ENCODE data around the gene GFOD1.

Gene GFOD1

DNA sequence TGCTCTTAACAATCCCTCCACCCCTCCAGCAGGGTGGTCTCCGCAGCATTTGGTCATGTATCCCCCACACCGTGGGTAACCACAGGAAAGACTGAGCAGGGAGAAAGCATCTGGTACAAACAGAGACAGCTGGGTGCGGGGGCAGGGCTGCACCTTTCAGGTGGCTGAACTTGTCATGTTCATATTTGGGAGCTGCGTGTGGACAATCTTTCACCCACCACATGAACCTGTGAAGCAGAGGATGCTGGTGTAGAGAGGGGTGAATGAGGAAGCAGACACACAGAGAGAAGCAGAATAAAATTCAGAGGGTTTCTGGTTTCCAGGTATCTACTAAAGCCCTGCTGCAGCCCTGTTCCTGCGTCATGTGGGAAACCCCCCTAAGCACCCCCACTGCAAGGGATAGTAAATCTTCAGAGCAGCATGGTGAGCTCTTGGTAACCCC lies 8.9 kb downstream of the GFOD1 start:
- Histone ChIP-seq H3K27ac (ENCODE audit: low read depth, low read length) (no peak overlapping the region), H3K4me1 (ENCODE audit: control insufficient read depth, insufficient read depth, low read length) (no peaks in the 10 kb centered on the region), H3K4me3 (ENCODE audit: low read length) (no peak overlapping the region), H3K27me3 (ENCODE audit: control insufficient read depth, insufficient read depth, low read length) (no peaks in the 10 kb centered on the region), H3K36me3 (ENCODE audit: control insufficient read depth, insufficient read depth, low read length) (peaks cover 2% of the 10 kb centered on the region), H3K9ac (ENCODE audit: low read length) (no peak overlapping the region)

DNA sequence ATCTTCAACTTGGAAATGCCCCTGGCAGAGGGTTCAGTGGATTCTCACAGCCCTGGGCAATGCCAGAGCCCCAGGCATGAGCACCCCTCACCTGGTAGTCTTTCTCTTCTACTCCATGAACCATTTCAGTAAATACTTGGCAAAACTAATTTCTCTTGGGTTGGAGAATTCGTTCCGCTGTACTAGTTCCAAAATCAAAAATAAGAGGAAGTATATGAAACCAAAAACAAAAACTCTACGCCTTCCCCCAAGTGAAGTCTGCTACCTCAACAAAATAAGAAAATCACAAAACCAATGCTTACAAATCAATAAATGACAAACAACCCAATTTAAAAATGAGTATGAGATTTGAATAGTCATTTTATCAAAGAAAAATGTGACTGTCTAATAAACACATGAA lies 12.6 kb downstream of the GFOD1 start:
- Histone ChIP-seq H3K36me3 (ENCODE audit: control insufficient read depth, insufficient read depth, low read length) (peaks cover 2% of the 10 kb centered on the region), H3K27ac (ENCODE audit: low read depth, low read length) (no peak overlapping the region), H3K4me1 (ENCODE audit: control insufficient read depth, insufficient read depth, low read length) (no peaks in the 10 kb centered on the region), H3K9ac (ENCODE audit: low read length) (no peak overlapping the region), H3K27me3 (ENCODE audit: control insufficient read depth, insufficient read depth, low read length) (no peaks in the 10 kb centered on the region), H3K4me3 (ENCODE audit: low read length) (no peak overlapping the region)

DNA sequence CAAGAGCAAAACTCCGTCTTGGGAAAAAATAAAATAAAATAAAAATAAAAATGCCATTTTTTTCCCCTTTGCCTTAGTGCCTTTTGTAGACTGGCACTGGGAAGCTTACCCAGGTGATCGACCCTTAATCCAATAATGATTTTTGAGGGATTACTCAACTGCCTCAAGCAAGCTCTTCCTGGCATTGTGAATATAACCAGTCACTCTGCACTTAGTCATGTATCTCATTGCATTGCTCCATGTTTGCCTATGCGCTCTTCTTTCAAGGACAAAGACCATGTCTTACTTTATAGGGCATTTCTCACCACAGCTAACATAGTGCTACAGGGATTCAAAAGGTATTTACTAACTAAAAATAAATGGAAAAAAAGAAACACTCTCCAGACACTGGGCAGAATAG lies 13.0 kb downstream of the GFOD1 start:
- Histone ChIP-seq H3K27ac (ENCODE audit: low read depth, low read length) (no peak overlapping the region), H3K4me3 (ENCODE audit: low read length) (no peak overlapping the region), H3K27me3 (ENCODE audit: control insufficient read depth, insufficient read depth, low read length) (no peaks in the 10 kb centered on the region), H3K9ac (ENCODE audit: low read length) (no peak overlapping the region), H3K36me3 (ENCODE audit: control insufficient read depth, insufficient read depth, low read length) (peaks cover 2% of the 10 kb centered on the region), H3K4me1 (ENCODE audit: control insufficient read depth, insufficient read depth, low read length) (no peaks in the 10 kb centered on the region)

DNA sequence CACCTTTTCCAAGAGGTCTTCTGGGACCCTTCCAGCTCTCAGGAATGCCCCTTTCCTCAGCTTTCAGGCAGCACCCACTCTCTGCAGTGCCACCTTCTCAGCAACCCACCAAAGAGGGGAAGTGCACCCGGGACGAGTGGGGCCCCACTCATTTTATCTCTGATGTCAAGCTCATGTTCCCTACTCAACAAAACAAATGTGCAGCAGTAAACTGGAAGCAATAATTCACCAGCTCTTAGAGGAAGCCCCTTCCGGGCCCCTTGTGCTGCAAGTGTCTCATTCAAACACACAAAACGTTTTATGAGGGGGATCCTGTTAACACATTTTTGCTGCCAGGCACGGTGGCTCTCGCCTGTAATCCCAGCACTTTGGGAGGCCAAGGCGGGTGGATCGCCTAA lies 13.6 kb downstream of the GFOD1 start:
- peaks cover 2% of the 10 kb centered on the region for H3K36me3 ChIP-seq (ENCODE audit: control insufficient read depth, insufficient read depth, low read length)
- H3K27me3 ChIP-seq (ENCODE audit: control insufficient read depth, insufficient read depth, low read length), result no peaks in the 10 kb centered on the region
- no peak overlapping the region for H3K27ac ChIP-seq (ENCODE audit: low read depth, low read length)
- H3K9ac ChIP-seq (ENCODE audit: low read length), result no peak overlapping the region
- no peak overlapping the region for H3K4me3 ChIP-seq (ENCODE audit: low read length)
- H3K4me1 ChIP-seq (ENCODE audit: control insufficient read depth, insufficient read depth, low read length), result no peaks in the 10 kb centered on the region

DNA sequence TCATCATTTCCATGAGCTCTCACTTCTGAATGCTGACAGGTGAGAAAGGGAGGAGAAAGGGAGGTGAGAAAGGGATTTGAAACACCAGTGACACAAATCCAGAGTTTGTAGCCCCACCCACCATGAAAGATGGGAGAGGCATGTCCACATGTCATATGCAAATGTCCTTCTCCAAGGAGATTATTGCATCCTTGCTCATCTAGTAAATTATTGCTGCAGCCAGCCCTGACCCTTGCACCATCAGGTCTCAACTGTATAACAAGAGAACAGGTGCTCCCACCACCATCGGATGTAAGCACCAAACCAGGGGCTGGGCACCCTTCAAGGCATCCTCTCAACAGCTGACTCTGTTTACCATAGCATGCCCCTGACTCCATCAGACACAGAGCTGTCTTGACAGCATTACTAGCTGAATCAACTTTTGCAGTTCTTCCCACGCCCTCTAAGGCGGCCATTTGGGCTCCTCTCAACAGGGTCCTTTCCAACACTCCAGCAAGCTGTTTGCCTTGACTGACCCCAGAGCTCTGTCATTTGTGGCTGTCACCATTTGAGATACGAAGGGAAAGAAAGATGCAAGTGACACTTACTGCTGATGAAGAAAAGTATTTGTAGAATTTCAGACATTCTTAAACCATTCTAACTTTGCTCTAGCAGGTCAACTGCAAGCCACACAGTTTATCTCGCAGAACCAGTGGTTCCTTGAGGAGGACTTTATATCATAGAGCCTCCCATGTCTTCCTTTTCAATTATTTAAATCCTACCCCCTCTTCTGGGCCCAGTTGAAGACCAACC lies 14.2 kb downstream of the GFOD1 start:
- no peak overlapping the region for H3K27ac ChIP-seq (ENCODE audit: low read depth, low read length)
- H3K9ac ChIP-seq (ENCODE audit: low read length), result no peak overlapping the region
- no peaks in the 10 kb centered on the region for H3K27me3 ChIP-seq (ENCODE audit: control insufficient read depth, insufficient read depth, low read length)
- no peaks in the 10 kb centered on the region for H3K36me3 ChIP-seq (ENCODE audit: control insufficient read depth, insufficient read depth, low read length)
- H3K4me1 ChIP-seq (ENCODE audit: control insufficient read depth, insufficient read depth, low read length), result no peaks in the 10 kb centered on the region
- H3K4me3 ChIP-seq (ENCODE audit: low read length), result no peak overlapping the region

DNA sequence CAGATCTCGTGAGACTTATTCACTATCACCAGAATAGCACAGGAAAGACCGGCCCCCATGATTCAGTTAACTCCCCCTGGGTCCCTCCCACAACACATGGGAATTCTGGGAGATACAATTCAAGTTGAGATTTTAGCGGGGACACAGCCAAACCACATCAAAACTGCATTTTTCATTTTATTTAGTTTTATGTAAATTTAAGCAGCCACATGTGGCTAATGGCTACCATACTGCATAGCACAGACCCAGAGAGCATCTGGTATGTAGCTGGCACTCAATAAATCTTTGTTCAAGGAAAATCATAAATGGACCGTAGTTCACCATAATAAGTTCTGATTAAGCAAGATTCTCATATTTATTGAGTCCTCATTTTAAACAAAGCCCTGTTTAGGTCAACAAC lies 15.3 kb downstream of the GFOD1 start:
- no peak overlapping the region for H3K9ac ChIP-seq (ENCODE audit: low read length)
- no peaks in the 10 kb centered on the region for H3K4me1 ChIP-seq (ENCODE audit: control insufficient read depth, insufficient read depth, low read length)
- no peak overlapping the region for H3K4me3 ChIP-seq (ENCODE audit: low read length)
- no peak overlapping the region for H3K27ac ChIP-seq (ENCODE audit: low read depth, low read length)
- no peaks in the 10 kb centered on the region for H3K36me3 ChIP-seq (ENCODE audit: control insufficient read depth, insufficient read depth, low read length)
- H3K27me3 ChIP-seq (ENCODE audit: control insufficient read depth, insufficient read depth, low read length), result no peaks in the 10 kb centered on the region

DNA sequence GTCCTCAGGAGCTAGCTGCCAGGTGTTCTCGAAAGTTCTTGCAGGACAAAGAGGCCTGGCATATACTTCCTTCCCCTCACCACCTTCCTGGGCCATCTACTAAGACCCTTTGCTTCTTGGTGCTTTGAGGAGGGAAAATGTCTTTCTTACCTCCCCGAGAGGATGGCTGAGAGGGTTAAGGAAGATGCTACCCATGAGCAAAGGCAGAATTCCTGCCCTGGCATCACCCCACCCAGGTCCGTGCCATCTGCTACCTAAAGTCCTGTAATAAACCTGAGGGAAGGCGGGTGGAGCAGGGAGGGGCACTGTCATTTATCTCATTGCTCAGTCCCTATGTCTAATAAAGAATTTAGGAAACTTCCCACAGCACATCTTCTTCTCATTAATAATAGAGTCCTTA lies 16.2 kb downstream of the GFOD1 start:
- Histone ChIP-seq H3K36me3 (ENCODE audit: control insufficient read depth, insufficient read depth, low read length) (no peaks in the 10 kb centered on the region), H3K4me1 (ENCODE audit: control insufficient read depth, insufficient read depth, low read length) (no peaks in the 10 kb centered on the region), H3K27ac (ENCODE audit: low read depth, low read length) (no peak overlapping the region), H3K27me3 (ENCODE audit: control insufficient read depth, insufficient read depth, low read length) (no peaks in the 10 kb centered on the region), H3K4me3 (ENCODE audit: low read length) (no peak overlapping the region), H3K9ac (ENCODE audit: low read length) (no peak overlapping the region)

DNA sequence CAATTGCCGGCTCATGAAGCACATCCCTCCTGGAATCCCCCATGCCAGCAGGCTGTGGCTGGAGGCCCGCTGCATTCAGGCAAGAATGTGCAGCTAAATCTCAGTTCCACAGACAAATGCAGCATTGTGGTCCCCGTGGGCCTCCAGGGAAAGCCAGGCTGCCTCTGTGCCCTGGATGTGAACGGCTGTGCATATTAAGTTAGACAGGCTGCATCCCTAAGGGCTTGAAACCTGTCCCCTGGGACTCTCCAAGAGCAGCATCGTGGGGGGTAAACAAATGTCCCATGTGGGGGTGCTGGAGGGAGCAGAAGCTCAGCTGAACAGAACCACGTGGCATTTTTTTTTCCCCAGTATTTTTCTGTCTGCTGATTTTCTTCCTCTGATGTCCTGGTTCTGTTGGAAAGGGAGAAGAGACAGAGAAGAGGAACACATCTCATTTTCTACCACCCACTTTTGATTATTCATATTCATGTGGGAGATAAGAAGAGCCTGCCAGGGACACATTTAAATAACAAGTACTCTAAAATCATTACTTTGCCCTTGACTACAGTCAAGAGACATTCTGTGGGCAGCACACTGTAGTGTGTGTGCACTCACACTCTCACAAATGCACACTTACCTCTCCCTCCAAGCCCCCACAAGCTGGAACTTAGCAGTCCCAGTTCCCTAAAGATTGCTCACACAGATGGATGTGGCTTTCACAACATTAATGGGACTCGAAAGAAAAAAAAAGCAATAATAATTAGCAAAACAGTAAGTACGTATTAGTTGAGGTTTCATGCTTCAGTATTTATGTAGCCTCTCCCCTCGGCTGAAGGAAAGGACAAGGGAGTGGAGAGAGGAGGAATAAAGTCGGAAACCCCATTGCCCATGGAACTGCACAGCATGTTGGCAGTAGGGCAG lies 16.9 kb downstream of the GFOD1 start:
- no peak overlapping the region for H3K9ac ChIP-seq (ENCODE audit: low read length)
- no peak overlapping the region for H3K4me3 ChIP-seq (ENCODE audit: low read length)
- H3K4me1 ChIP-seq (ENCODE audit: control insufficient read depth, insufficient read depth, low read length), result no peaks in the 10 kb centered on the region
- H3K27ac ChIP-seq (ENCODE audit: low read depth, low read length), result no peak overlapping the region
- H3K36me3 ChIP-seq (ENCODE audit: control insufficient read depth, insufficient read depth, low read length), result no peaks in the 10 kb centered on the region
- no peaks in the 10 kb centered on the region for H3K27me3 ChIP-seq (ENCODE audit: control insufficient read depth, insufficient read depth, low read length)

DNA sequence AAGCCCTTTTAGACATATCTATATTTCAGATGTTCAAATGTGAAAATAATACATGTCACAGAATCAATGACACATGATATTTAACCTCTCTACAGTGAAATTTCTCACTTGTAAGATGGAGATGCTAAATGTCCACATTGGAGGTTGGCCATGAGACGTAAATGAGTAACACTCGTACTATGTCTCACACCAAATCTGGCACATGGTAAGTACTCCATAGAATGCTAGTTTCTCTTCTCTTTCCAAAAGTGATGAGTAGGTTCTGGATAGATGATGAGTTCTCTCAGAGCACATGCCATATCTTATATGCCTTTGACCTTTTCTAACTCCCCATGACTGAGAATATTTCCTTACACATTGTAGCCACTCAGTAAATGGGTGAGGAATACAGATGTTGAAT lies 17.7 kb downstream of the GFOD1 start:
- Histone ChIP-seq H3K4me1 (ENCODE audit: control insufficient read depth, insufficient read depth, low read length) (peaks cover under 1% of the 10 kb centered on the region), H3K36me3 (ENCODE audit: control insufficient read depth, insufficient read depth, low read length) (no peaks in the 10 kb centered on the region), H3K27ac (ENCODE audit: low read depth, low read length) (no peak overlapping the region), H3K4me3 (ENCODE audit: low read length) (no peak overlapping the region), H3K9ac (ENCODE audit: low read length) (no peak overlapping the region), H3K27me3 (ENCODE audit: control insufficient read depth, insufficient read depth, low read length) (no peaks in the 10 kb centered on the region)

DNA sequence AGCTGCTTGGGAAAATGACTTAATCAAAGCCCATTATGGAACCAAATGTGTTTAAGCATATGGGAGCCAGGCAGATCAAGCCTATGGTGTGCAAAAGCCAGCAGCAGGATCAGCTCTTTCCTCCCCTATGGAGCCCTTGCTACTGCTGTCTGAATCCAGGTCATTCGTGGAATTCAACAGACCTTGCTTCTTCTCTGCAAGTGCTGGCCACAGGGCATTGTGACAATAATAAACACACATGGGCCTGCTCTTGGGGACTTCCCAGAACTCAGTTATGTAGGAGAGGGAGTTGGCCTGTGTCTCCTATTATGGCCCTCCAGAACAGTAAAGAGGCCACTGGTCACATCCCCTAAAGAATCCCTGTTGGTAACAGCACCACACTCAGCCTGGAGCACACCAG lies 18.6 kb downstream of the GFOD1 start:
- no peak overlapping the region for H3K27ac ChIP-seq (ENCODE audit: low read depth, low read length)
- no peaks in the 10 kb centered on the region for H3K27me3 ChIP-seq (ENCODE audit: control insufficient read depth, insufficient read depth, low read length)
- H3K4me1 ChIP-seq (ENCODE audit: control insufficient read depth, insufficient read depth, low read length), result peaks cover 2% of the 10 kb centered on the region
- H3K36me3 ChIP-seq (ENCODE audit: control insufficient read depth, insufficient read depth, low read length), result no peaks in the 10 kb centered on the region
- no peak overlapping the region for H3K9ac ChIP-seq (ENCODE audit: low read length)
- no peak overlapping the region for H3K4me3 ChIP-seq (ENCODE audit: low read length)

DNA sequence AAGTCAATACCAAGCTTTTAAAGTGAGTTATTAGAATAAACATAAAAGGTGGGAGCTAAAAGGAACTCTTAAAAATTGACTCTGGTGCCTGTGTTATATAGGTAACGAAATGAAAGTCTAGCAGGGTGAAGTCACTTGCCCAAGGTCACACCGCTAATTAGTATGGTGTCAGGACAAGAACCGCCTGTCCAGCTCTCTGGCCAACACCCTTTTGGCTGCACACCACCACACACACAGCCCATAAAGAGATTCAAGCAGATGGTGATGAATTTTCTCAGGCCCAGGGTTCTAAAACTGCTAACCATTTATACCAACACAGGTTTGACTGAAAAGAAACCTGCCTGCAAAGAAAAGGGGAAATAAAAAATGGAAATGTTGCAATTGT lies 20.2 kb downstream of the GFOD1 start:
- Histone ChIP-seq H3K36me3 (ENCODE audit: control insufficient read depth, insufficient read depth, low read length) (no peaks in the 10 kb centered on the region), H3K27me3 (ENCODE audit: control insufficient read depth, insufficient read depth, low read length) (no peaks in the 10 kb centered on the region), H3K4me1 (ENCODE audit: control insufficient read depth, insufficient read depth, low read length) (peaks cover 2% of the 10 kb centered on the region), H3K27ac (ENCODE audit: low read depth, low read length) (no peak overlapping the region), H3K9ac (ENCODE audit: low read length) (no peak overlapping the region), H3K4me3 (ENCODE audit: low read length) (no peak overlapping the region)

DNA sequence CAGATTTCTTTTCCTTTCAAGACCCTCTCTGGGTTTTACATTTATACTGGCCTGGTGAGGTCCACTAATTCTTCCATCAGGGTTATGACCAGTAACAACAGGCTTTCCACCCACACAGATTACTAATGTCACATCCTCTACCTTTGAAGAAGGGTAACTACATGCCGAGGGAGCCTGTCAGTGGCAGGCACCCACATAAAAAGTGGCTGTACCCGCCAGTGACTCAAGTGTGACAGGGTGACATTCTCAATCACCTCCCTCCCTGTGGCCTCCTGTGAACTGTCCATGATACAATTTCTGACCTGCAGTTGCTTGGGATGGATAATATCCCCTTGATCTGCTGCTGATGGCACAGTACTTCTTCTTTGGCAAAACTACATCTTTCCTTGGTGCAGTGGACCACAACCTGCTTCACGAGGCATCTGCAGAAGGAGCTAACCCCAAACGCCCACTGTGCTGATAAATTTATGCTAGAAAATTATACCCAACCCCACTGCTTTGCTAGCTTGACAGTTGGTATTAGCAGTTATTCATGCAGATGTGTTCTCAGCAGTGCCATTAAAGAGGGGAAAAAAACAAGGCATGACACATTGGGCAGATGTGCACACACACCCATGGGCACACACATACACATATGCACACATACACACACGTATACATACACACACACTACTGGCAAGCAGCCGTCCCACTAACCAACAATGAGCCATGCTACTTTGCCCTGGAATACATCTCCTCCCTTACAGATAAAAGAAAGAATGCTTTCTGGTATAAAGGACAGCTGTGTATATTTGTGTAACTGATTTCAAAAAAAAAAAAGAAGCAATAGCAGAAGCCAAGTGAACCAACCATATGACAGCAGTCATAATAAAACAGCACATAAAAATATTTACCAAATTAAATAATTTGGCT lies 20.8 kb downstream of the GFOD1 start:
- no peak overlapping the region for H3K27ac ChIP-seq (ENCODE audit: low read depth, low read length)
- peaks cover 2% of the 10 kb centered on the region for H3K4me1 ChIP-seq (ENCODE audit: control insufficient read depth, insufficient read depth, low read length)
- H3K36me3 ChIP-seq (ENCODE audit: control insufficient read depth, insufficient read depth, low read length), result no peaks in the 10 kb centered on the region
- no peaks in the 10 kb centered on the region for H3K27me3 ChIP-seq (ENCODE audit: control insufficient read depth, insufficient read depth, low read length)
- no peak overlapping the region for H3K9ac ChIP-seq (ENCODE audit: low read length)
- no peak overlapping the region for H3K4me3 ChIP-seq (ENCODE audit: low read length)

Data from rectal smooth muscle tissue (tissue), 1 donor.